B cell (primary cell): ENCODE results near the gene MLANA.

ENCODE experiments used
- EZH2 ChIP-seq: IDR thresholded peaks from 2 replicates; pipeline ENCODE4 v1.6.1; 2012; ENCODE audit warnings: borderline replicate concordance, low read depth, mild to moderate bottlenecking, moderate library complexity, low read length; ENCODE audit not compliant: insufficient read depth, poor library complexity, severe bottlenecking
- TF ChIP-seq, protein P1 (sequence below): fragments of 200-600 bp; IDR thresholded peaks from one replicate; pipeline ENCODE4 v1.8.0; 2022; ENCODE audit warnings: antibody characterized with exemption, mild to moderate bottlenecking

DNA sequence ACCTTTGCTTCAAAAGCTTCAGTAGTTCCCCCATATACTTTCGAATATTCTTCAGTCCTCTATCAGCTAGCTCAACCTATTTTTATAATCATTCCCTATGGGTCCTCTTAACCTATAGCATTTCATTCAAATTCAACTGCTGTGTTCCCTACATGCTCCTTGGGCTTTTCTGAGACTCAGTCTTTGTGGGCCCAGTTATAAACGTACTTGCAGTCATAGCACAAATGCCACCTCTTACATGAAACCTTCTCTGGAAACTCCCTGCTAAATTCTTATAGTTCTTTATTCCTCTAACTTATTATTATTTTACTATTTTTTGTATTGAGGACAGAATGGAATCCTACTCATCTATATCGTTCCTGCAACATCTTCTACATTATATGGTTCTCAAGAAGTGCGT lies 24.7 kb downstream of the MLANA start:
- TF ChIP-seq, protein P1, sequence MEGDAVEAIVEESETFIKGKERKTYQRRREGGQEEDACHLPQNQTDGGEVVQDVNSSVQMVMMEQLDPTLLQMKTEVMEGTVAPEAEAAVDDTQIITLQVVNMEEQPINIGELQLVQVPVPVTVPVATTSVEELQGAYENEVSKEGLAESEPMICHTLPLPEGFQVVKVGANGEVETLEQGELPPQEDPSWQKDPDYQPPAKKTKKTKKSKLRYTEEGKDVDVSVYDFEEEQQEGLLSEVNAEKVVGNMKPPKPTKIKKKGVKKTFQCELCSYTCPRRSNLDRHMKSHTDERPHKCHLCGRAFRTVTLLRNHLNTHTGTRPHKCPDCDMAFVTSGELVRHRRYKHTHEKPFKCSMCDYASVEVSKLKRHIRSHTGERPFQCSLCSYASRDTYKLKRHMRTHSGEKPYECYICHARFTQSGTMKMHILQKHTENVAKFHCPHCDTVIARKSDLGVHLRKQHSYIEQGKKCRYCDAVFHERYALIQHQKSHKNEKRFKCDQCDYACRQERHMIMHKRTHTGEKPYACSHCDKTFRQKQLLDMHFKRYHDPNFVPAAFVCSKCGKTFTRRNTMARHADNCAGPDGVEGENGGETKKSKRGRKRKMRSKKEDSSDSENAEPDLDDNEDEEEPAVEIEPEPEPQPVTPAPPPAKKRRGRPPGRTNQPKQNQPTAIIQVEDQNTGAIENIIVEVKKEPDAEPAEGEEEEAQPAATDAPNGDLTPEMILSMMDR = no peak
- TF ChIP-seq EZH2 = no peak
